GM04504 (cell line): Measurements from ENCODE around the gene TRMT61A.

Experiments
- DNase-seq: peaks from one replicate; pipeline ENCODE4 v3.0.0-alpha.2; 2012; ENCODE audit warnings: low read depth

Gene TRMT61A

DNA sequence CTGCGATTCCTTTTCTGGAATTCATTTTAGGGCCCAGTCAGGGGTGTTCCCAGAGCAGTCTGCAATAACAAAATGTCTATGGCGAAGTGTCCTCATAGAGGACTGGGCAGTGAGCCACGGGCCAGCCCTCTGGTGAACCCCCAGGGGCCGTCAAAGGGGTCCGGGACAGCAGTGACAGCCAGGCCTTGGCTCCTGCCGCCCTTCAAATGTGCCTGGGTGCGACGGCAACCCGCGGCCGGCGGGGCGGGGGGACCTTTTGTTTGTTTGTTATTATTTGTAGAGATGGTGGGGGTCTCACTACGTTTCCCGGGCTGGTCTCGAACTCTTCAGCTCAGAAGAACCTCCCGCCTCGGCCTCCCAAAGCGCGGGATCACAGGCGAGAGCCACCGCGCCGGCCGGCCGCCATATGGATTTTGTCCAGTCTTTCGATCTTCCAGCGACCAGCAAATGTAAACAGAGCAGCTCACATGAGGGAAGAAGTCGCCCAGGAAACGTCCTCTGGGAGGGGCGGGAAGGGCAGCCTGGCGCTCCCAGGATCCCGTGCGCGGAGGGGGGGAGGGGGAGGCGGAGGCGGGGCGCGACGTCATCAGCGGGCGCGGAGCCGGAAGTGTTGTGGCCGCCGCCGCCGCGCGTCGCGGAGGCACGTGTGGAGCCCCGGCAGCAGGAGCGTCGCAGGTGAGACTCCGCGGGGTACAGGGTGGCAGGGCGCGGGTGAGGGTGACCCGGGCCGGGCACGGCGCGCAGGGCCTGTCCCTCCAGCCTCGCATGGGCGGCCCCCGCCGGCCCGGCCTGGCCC is at the start of gene TRMT61A:
TRMT61A (plus strand) TSS at position 610 of the 796 bp plus-strand sequence. CDS start 783 bp downstream, outside the sequence.
- DNase-seq = peak; percentile 83

DNA sequence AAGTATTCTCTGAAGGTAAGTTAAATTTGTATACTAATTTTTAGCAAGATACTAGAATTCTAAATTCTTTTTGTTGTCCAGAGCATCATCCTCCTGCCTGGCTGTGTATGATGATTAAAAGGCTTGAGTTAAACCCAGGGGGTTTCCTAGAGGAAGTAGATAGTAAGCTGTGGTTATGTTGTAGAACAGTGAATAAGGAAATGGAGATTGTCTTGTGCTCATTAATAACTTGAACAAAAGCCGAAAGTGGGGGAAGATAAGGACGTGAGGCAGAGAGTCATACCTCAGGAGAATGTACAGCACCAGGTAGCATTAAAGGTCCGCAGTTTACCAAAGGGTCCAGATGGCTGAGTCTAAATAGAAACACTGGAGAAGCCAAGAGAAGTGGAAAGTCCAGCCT is 48.4 kb upstream of the TRMT61A start:
- no peak for DNase-seq

DNA sequence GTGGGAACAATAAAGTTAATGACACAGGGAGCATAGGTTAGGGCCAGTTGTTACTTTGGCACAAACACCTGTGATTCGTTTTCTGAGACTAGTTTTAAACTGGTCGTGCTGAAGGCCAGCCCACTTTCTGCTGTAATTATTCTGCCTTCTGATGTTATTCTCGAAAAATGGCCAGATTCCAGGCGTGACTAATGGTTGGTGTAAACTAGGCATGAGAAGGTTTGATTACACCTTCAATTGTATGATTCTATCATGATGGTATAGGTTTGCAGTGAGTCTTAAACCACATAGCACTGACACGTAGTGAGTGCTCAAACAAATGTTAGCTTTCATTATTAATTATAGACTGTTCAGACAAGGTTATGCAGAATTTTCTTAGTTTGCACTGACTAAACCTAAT is 45.4 kb upstream of the TRMT61A start:
- DNase-seq = peak; percentile 73

DNA sequence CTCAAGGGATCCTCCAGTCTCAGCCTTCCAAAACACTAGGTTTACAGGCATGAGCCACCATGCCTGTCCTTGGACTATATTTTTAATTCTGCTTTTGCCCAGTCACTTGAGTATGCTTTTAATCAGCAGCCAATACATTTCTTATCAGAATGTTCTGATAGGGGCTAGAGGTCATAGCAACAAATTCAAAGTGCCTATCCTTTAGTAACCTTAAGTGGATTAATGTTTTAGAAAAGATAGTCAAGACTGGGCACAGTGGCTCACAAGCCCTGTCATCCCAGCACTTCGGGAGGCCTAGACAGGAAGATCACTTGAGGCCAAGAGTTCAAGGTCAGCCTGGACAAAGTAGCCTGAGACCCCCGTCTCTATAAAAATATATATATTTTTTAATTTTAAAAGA is 43.5 kb upstream of the TRMT61A start:
- DNase-seq = no peak

DNA sequence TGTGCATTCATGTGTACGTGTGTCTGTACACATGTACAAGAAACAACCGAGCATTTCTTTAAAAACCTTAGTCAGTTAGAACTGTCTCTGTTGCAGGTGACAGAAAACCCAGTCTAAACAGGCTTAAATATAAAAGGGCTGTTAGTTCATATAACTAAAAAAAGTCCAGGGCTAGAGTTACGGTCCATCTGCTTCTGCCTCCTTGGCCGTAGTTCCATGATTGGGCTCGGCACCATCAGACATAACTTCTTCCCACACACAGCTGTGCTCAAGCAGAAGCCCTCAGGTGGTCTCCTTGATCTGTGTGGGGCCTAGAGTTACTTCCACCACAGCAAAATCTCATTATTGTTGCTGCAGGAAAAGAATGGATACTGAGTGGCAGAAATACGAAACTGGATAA is 40.9 kb upstream of the TRMT61A start:
- no peak for DNase-seq

DNA sequence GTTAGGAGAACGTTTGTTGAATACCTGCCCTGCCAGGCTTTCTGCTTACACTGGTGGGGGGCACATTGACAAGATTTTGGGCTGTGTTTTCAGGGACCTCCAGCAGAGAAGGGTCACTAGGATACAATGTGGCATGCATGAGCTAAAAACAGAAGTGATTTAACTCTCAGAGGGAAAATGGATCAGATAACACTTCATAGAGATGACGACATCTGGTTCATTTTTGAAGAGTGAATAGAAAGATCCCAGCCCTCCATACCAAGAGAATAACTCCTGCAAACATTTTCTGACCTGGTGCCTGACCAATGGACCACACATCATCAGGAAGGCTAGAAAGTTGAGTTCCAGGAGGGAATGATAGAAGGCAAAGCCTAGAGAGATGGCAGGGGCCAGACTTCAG is 40.0 kb upstream of the TRMT61A start:
- no peak for DNase-seq

DNA sequence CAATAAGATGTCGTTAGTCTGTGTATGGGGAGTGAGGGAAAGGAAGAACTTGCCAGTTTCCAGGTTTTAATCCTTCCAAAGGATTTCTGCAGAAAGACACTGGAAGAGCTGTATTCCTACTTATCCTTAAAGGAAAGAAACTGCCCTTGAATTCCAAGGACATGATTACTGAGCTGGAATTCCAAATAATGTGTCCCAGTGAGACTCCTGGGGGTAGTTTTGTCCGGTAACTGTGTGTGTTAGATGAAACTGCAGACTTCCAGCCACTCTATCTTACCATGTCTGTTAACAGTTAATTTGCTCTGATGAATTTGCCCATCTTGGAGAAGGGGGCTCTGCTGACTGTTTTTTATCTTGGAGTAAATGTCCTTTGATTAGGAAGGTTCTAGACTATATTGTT is 39.4 kb upstream of the TRMT61A start:
- DNase-seq = no peak

DNA sequence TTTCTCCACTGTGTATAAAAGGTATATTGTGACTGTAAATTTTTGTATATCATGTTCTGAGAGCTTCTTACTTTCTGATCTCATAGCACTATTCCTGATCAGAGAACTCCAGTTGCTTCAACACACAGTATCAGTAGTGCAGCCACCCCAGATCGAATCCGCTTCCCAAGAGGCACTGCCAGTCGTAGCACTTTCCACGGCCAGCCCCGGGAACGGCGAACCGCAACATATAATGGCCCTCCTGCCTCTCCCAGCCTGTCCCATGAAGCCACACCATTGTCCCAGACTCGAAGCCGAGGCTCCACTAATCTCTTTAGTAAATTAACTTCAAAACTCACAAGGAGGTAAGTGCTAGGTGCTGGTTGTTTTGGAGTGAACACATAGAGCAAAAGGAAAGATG is 37.3 kb upstream of the TRMT61A start:
- no peak for DNase-seq

DNA sequence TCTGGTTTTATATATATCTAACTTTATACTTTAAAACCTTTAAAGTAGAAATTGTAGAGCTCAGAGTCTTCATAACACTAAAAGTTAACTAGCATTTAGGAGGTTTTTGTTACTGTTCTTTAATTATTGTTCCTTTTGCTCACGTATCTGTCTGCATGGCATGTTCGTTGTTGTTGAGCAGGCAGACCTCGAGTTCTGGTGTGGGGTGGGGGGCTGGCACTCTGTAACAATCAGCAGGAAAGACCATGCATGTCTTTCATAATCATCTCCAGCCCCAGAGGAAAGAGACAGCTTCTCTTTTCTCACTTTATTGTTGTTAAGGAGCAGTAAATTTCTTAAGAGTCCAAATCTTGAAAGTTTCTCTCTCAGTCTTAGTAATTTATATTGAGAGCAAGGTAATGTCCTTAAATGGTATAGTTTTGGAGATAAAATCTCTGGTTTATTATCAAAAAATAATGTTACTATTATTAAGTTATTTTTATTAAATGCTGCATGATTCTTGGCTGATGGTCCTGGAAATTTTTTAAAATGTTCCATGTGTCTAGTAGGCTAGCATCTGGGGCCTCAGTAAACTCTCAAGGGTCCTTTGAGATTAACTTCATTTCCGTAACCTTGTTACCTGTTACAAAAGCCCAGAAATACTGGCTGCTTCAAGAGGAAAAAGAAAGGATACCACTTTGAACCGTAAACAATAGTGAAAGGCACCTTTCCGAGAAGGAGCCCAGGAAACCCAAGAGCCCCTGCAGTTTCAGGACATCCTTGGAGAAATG is 36.7 kb upstream of the TRMT61A start:
- DNase-seq = no peak

DNA sequence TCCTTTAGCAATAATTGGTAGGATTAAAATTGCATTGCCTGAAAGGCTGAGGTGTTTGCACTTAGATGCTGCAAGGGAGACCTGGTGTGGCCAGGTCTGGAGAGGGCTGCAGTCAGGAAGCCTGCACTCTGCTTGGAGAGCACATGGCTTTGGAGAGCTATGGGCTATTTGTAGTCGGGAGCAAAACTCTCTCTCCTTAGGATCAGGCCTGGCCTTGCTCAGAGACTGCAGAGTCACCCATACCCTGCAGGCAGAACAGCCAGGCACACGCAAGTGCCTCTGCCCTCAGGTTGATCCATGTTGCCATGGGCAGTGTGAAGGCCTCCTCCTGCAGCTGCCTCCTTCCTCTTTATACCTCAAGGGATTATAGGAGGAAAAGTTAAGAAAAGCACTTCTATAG is 33.1 kb upstream of the TRMT61A start:
- DNase-seq = no peak

DNA sequence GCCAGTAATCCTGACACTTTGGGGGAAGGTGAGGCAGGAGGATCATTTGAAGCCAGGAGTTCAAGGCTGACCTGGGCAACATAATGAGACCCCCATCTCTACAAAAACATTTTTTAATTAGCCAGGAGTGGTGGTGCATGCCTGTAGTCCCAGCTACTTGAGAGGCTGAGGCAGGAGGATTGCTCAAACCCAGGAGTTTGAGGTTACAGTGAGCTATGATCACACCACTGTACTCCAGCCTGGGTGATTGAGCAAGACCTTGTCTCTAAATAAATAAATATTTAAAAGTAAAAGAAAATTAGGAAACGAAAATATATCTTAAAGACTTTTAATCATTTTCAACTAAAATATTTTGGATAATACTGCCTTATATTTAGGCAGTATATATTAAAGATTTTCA is 32.2 kb upstream of the TRMT61A start:
- DNase-seq = no peak

DNA sequence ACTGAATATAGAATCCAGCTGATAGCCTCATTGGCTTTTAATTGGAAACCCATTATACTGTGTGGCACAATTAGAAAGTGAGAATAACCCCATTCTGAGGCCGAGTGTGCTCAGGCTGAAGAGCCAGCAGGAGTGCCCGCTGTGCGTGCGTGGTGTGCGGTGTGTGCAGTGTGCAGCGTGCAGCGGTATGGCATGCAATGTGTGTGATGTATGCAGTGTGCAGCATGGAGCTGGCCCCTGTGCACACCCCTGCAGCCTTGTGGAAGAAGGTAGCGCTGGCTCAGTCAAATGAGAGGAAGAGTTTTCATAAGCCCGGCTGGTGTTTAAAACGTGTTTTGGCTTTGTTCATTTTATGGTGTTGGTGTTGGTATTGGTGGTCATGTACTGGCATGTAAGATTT is 29.3 kb upstream of the TRMT61A start:
- DNase-seq = no peak

DNA sequence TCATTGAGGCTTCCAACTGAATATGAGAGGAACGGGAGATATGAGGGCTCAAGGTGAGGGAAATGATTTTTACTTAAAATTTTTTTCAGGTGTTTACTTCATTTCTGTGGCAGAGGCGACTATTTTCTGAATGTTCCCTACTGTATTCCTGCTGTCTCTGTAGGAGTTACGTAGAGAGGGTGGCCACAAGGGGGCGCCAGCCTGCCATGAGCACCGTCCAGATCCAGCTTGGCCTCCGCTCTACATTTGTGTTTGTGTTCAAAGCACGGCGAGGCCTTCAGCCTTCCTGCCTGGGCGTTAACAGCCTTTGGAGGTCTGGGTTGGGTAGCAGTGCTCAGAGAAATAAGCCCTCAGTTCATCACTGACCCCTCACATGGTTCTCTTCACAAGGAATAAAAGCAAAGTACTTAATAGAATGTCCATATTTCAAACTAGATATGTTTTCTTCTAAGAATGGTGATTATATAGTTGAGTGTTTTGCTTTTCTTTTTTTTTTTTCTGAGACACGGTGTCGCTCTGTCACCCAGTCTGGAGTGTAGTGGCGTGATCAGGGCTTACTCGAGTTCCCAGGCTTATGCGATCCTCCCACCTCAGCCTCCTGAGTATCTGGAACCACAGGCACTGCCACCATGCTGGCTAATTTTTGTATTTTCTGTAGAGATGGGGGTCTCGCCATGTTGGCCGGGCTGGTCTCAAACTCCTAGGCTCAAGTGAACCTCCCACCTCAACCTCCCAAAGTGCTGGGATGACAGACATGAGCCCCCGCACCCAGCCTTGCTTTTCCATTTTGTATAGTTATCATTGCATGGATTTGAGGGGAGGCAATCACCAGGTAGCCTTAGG is 28.6 kb upstream of the TRMT61A start:
- no peak for DNase-seq

DNA sequence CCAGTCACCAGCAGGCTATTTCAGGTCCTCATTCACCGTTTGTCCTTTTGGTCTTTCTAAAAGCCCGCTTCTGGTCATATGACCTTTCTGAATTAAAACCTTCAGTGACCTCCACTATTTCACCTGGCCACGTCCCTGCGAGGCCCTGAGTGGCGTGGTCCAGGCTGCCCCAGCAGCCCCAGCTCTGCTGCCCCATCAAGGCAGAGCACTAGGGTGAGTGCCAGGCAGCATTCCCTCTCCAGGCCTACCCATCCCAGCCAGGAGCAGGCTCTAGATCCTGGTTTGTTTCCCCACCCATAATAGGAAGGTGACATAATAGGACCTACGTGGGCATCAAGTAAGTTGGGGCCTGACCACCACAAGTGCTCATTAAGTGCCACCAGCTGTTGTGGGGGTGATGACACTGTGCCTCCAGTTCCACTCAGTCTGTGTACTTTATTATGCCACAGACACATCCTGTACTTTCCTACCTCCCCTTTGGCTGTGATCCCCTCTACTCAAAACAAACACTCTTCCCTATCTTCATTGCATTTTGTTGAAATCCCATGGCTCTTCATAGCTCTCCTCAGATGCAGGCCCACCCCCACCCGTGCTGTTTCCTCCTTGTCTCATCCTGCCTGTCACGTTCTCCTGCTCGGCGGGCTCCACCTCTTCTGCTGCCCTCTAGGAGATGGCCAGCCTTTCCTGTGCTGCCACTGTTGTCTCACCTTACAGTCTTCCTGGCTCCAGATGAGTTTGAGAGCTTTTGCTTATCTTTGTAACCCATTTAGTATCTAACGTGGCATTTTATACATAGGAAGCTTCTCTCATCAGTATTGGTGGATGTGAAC is 27.7 kb upstream of the TRMT61A start:
- DNase-seq = no peak

DNA sequence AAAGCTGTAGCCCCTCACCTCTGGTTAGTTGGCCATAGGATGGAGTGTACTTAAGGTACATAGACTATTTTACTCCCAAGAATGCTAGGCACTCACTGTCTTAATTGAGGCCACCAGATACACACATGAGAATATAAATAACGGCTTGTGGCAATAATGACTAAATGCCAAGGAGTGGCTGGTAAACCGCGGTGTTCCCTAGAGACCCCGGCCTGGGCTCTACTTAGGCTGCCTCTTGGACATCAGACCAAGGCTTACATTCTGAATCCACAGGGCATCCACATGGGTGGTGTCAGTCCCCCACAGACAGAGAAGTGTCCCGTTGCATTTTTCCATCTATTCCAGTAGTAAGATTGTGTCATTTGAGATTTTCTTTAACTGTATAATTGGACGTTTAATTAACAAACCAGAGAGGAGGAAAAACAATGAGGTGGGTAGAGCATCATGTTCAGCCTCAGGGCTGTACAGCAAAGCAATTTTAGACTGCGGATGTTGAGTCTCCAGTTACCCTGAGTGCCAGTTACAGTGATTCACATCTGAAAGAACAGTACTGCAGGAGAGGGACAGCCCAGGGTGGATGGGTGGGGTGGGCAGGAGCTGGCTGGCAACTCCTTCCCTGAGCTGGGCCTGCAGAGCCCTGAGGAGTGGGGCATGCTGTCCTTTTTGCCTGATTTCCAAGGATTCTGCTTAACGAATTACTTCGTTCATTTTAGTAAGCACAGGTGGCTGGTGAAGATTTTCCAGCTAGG is 26.9 kb upstream of the TRMT61A start:
- no peak for DNase-seq

DNA sequence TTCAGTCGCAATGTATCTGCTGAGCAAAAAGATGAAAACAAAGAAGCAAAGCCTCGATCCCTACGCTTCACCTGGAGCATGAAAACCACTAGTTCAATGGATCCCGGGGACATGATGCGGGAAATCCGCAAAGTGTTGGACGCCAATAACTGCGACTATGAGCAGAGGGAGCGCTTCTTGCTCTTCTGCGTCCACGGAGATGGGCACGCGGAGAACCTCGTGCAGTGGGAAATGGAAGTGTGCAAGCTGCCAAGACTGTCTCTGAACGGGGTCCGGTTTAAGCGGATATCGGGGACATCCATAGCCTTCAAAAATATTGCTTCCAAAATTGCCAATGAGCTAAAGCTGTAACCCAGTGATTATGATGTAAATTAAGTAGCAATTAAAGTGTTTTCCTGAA is 26.1 kb upstream of the TRMT61A start:
- DNase-seq = no peak

DNA sequence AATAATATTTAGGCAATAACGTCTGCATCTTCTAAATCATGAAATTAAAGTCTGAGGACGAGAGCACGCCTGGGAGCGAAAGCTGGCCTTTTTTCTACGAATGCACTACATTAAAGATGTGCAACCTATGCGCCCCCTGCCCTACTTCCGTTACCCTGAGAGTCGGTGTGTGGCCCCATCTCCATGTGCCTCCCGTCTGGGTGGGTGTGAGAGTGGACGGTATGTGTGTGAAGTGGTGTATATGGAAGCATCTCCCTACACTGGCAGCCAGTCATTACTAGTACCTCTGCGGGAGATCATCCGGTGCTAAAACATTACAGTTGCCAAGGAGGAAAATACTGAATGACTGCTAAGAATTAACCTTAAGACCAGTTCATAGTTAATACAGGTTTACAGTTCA is 25.7 kb upstream of the TRMT61A start:
- no peak for DNase-seq

DNA sequence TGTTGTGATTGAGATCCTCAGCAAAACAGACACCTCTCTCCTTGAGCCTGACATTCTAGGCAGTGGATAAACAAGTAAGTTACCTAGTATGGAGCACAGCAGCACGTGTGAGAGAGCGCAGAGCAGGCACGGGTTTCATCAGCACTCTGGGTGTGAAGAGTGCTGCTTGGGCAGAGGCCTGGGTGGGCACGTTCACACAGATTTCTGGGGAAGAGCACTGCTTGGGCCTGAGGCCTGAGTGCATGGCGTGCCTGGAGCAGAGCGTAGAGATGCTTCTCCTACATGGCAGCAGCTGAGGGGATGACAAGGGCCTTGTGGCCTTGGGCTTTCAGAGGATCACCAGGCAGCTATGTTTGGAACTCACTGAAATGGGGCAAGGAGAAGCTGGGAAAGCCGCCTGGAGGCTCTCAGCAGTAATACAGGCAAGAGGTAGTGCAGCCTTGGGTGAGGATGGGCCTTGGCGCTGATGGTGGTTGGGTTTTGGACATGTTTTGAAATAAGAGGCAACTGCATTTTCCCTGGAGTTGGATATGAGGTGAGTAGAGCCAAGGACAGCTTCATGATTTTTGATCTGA is 23.9 kb upstream of the TRMT61A start:
- no peak for DNase-seq

DNA sequence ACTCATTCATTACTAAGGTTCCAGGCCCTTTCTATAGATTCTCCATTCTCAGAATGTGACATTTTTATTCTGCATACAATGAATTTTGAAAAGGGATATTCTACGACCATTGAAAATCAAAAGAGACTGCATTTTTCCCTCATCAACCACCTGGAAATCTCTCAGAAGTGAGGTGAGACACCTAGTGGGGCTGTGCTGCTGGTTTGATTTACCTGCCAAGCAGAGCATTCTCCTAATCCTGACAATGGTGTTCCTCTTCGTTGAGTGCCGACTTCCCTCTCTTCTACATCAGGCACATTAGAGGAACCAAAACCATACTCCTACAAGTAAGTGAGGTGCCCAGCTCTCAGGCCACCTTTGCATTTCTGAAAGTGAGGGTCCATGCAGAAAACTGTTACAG is 21.2 kb upstream of the TRMT61A start:
- no peak for DNase-seq

DNA sequence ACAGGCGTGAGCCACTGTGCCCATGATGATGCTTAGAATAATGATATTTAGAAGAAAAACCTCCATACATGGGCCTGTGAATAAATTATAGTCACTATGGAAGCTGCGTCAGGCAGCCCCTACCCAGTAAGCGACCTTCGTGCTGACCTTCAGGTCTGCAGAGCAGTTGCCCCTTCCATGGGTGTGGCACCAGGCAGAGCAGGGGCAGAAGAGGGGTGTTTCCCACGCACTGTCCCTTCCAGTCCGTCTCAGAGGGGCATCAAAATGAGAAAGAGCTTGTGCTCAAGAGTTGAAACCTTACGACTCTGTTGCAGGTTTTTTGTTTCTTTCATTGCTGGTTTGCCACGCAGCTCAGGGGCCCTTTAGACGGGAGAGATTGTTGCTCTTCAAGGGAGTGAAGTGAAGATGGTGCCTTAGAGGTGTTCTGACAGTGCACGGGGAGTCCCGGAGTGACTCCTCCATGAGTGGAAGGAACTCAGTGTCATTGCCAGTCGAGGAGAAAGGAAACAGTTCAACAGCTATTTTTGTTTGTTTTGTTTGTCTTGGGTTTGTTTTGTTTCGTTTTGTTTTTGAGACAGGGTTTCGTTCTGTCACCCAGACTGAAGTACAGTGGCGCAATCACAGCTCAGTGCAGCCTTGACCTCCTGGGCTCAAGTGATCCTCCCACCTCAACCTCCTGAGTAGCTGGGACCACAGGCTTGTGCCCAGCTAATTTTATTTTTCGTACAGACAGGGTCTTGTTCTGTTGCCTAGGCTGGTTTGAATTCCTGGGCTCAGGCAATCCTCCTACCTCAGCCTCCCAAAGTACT is 20.3 kb upstream of the TRMT61A start:
- no peak for DNase-seq
